Neuronal stem cell (in vitro differentiated cells): Measurements from ENCODE around the gene PSMB11.

Source experiments
- DNase-seq: peaks from one replicate; pipeline ENCODE4 v3.0.0-alpha.2; 2013; ENCODE audit warnings: low spot score
- H2AFZ ChIP-seq: one replicate; pipeline ENCODE4 v1.6.1; 2013; ENCODE audit warnings: mild to moderate bottlenecking, low read length, inconsistent platforms
- H2AK5ac ChIP-seq: 2 replicates; pipeline ENCODE4 v1.6.1; 2013; ENCODE audit warnings: low read depth, mild to moderate bottlenecking, inconsistent platforms, low read length, moderate library complexity, mixed read lengths
- H2BK120ac ChIP-seq: 2 replicates; pipeline ENCODE4 v1.6.1; 2013; ENCODE audit warnings: low read depth, mild to moderate bottlenecking, inconsistent platforms, low read length, moderate library complexity, mixed read lengths
- H2BK12ac ChIP-seq: one replicate; pipeline ENCODE4 v1.6.1; 2013; ENCODE audit warnings: low read length, inconsistent platforms
- H2BK15ac ChIP-seq: 2 replicates; pipeline ENCODE4 v1.6.1; 2013; ENCODE audit warnings: mild to moderate bottlenecking, low read length, inconsistent platforms, mixed read lengths
- H2BK5ac ChIP-seq: one replicate; pipeline ENCODE4 v1.6.1; 2013; ENCODE audit warnings: inconsistent platforms, mild to moderate bottlenecking, low read length, moderate library complexity
- H3K14ac ChIP-seq: one replicate; pipeline ENCODE4 v1.6.1; 2013; ENCODE audit warnings: low read length, inconsistent platforms
- H3K18ac ChIP-seq: 2 replicates; pipeline ENCODE4 v1.6.1; 2013; ENCODE audit warnings: low read length, inconsistent platforms
- H3K23ac ChIP-seq: 2 replicates; pipeline ENCODE4 v1.6.1; 2013; ENCODE audit warnings: low read depth, mild to moderate bottlenecking, mixed read lengths, low read length, inconsistent platforms; ENCODE audit not compliant: poor library complexity
- H3K27ac ChIP-seq: replicated peaks from 3 replicates; pipeline ENCODE4 v1.5.1; 2013; ENCODE audit warnings: low read length, inconsistent platforms
- H3K27me3 ChIP-seq, 3 experiments: 2 replicates each; pipeline ENCODE4 v1.6.1; 2013; ENCODE audit warnings: low read length in 3 of 3, mild to moderate bottlenecking in 2 of 3, inconsistent platforms in 1 of 3, low read depth in 1 of 3, mixed read lengths in 1 of 3, moderate library complexity in 1 of 3; ENCODE audit not compliant: control insufficient read depth in 3 of 3, insufficient read depth in 3 of 3
- H3K36me3 ChIP-seq, 2 donors: replicated peaks in 1 of 2; 2 replicates each; pipeline ENCODE4 v1.6.1; 2013; ENCODE audit warnings: low read length in 2 of 2; ENCODE audit not compliant: control insufficient read depth in 2 of 2, insufficient read depth in 2 of 2
- H3K4ac ChIP-seq: 2 replicates; pipeline ENCODE4 v1.6.1; 2013; ENCODE audit warnings: inconsistent platforms, mild to moderate bottlenecking, low read length, moderate library complexity
- H3K4me1 ChIP-seq, 2 donors: 1 replicate in 1 of 2; 2 replicates in 1 of 2; pipeline ENCODE4 v1.6.1; 2013; ENCODE audit warnings: low read length in 2 of 2, low read depth in 1 of 2; ENCODE audit not compliant: control insufficient read depth in 2 of 2, insufficient read depth in 1 of 2
- H3K4me2 ChIP-seq: one replicate; pipeline ENCODE4 v1.6.1; 2013; ENCODE audit warnings: mild to moderate bottlenecking, low read length, inconsistent platforms; ENCODE audit not compliant: insufficient read depth, poor library complexity, severe bottlenecking
- H3K4me3 ChIP-seq, 2 donors: 2 replicates each; pipeline ENCODE4 v1.5.1; 2013; ENCODE audit warnings: low read length in 2 of 2, mild to moderate bottlenecking in 2 of 2, inconsistent platforms in 1 of 2, moderate library complexity in 1 of 2
- H3K79me1 ChIP-seq: one replicate; pipeline ENCODE4 v1.6.1; 2013; ENCODE audit warnings: low read depth, mild to moderate bottlenecking, inconsistent platforms, low read length, moderate library complexity
- H3K9ac ChIP-seq: one replicate; pipeline ENCODE4 v1.6.1; 2013; ENCODE audit warnings: mild to moderate bottlenecking, low read depth, low read length, inconsistent platforms; ENCODE audit not compliant: poor library complexity
- H3K9me3 ChIP-seq, 2 donors: replicated peaks in 1 of 2; 2 replicates each; pipeline versions ENCODE3 to v1.6.1; 2013; ENCODE audit warnings: low read length in 2 of 2, mild to moderate bottlenecking in 2 of 2, inconsistent platforms in 1 of 2, low read depth in 1 of 2, mixed read lengths in 1 of 2, moderate library complexity in 1 of 2; ENCODE audit not compliant: control insufficient read depth in 2 of 2, insufficient read depth in 1 of 2
- H4K8ac ChIP-seq: one replicate; pipeline ENCODE4 v1.6.1; 2013; ENCODE audit warnings: low read depth, mild to moderate bottlenecking, inconsistent platforms, low read length, moderate library complexity
- H4K91ac ChIP-seq: one replicate; pipeline ENCODE4 v1.6.1; 2013; ENCODE audit warnings: low read length, low read depth, mild to moderate bottlenecking, inconsistent platforms; ENCODE audit not compliant: poor library complexity
- WGBS, 2 donors: extraction: QIAGEN DNeasy Blood & Tissue Kit; methylation state at CpG; one replicate each; pipeline ENCODE4 v1.1.7; 2013; ENCODE audit warnings: missing lambda C conversion rate in 2 of 2, mixed read lengths in 1 of 2; ENCODE audit not compliant: insufficient read length in 2 of 2, insufficient replicate concordance in 1 of 2; ENCODE audit errors: extremely low coverage in 2 of 2; 5-methylcytosine and 5-hydroxymethylcytosine counted together

The PSMB11 gene

GRCh38 chr14:23055147-23055550 is 13.1 kb downstream of the PSMB11 start:
- Histone ChIP-seq H3K27ac (no peak overlapping the region), H3K4me2 (no peak overlapping the region), H2AFZ (no peak overlapping the region), H2BK120ac (no peak overlapping the region), H3K27me3 (no peaks in the 10 kb centered on the region), H3K4me1 (peaks cover 6% of the 10 kb centered on the region in 2 donors), H2BK12ac (no peak overlapping the region), H2AK5ac (no peak overlapping the region), H4K8ac (no peak overlapping the region), H4K91ac (no peak overlapping the region), H2BK5ac (peak overlapping the region; percentile 2), H3K9ac (no peak overlapping the region), H3K9me3 (no peaks in the 10 kb centered on the region), H3K36me3 (peaks cover 30 to 72% of the 10 kb centered on the region in 2 donors), H2BK15ac (no peak overlapping the region), H3K18ac (no peak overlapping the region), H3K14ac (peak overlapping the region; percentile 25), H3K4ac (no peak overlapping the region), H3K79me1 (peaks cover 5% of the 10 kb centered on the region), H3K4me3 (no peak overlapping the region), H3K23ac (no peak overlapping the region)
- DNase-seq, result no peak
- WGBS, 2 donors, result no CpG with 5 or more reads among the region's 12 CpGs

GRCh38 chr14:23055621-23056144 is 13.7 kb downstream of the PSMB11 start:
- Histone ChIP-seq H2BK12ac (no peak overlapping the region), H2AFZ (no peak overlapping the region), H3K4me3 (no peak overlapping the region), H4K8ac (no peak overlapping the region), H3K79me1 (peaks cover 5% of the 10 kb centered on the region), H2AK5ac (no peak overlapping the region), H3K14ac (peak overlapping the region; percentile 3), H2BK15ac (no peak overlapping the region), H3K27ac (no peak overlapping the region), H3K4me1 (peaks cover 6% of the 10 kb centered on the region in 2 donors), H3K36me3 (peaks cover 29 to 72% of the 10 kb centered on the region in 2 donors), H3K27me3 (no peaks in the 10 kb centered on the region), H3K18ac (no peak overlapping the region), H4K91ac (no peak overlapping the region), H3K4me2 (peak overlapping the region; percentile 97), H3K23ac (no peak overlapping the region), H3K9ac (no peak overlapping the region), H3K4ac (no peak overlapping the region), H3K9me3 (no peaks in the 10 kb centered on the region), H2BK5ac (peak overlapping the region; percentile 2), H2BK120ac (no peak overlapping the region)
- DNase-seq, result no peak
- no CpG with 5 or more reads among the region's 6 CpGs for WGBS, 2 donors

GRCh38 chr14:23056145-23056955 is 14.3 kb downstream of the PSMB11 start:
- Histone ChIP-seq H3K4ac (no peak overlapping the region), H4K91ac (no peak overlapping the region), H3K9me3 (no peaks in the 10 kb centered on the region), H3K23ac (no peak overlapping the region), H3K79me1 (peaks cover 5% of the 10 kb centered on the region), H3K27ac (no peak overlapping the region), H3K4me3 (peak overlapping the region; percentile 62 to 82), H4K8ac (no peak overlapping the region), H2BK5ac (peak overlapping the region; percentile 2), H3K9ac (peak overlapping the region; percentile 90), H3K14ac (peak overlapping the region; percentile 39), H2AFZ (peak overlapping the region; percentile 91), H3K4me1 (peaks cover 6% of the 10 kb centered on the region in 2 donors), H2AK5ac (no peak overlapping the region), H2BK15ac (no peak overlapping the region), H3K18ac (peak overlapping the region; percentile 50), H3K27me3 (no peaks in the 10 kb centered on the region), H3K4me2 (peak overlapping the region; percentile 97), H2BK12ac (no peak overlapping the region), H3K36me3 (peaks cover 34 to 72% of the 10 kb centered on the region in 2 donors), H2BK120ac (no peak overlapping the region)
- DNase-seq, result peak; percentile 77
- WGBS, 2 donors, result no CpG with 5 or more reads among the region's 17 CpGs
